Neutrophil (primary cell): ENCODE measurements around the gene P3H4.

Experiments
- H3K27ac ChIP-seq: fragments of 200-600 bp; sonication (generic); 2 replicates; pipeline ENCODE4 v1.5.1; 2016; ENCODE audit warnings: mild to moderate bottlenecking, moderate library complexity
- H3K27me3 ChIP-seq: fragments of 200-600 bp; sonication (generic); 2 replicates; pipeline ENCODE4 v1.6.0; 2016; ENCODE audit warnings: mild to moderate bottlenecking
- H3K36me3 ChIP-seq: fragments of 200-600 bp; sonication (generic); 2 replicates; pipeline ENCODE4 v1.5.1; 2017
- H3K4me1 ChIP-seq, 2 experiments: fragments of 200-600 bp in 1 of 2; sonication (generic) in 1 of 2; 1 replicate in 1 of 2; 2 replicates in 1 of 2; pipeline versions ENCODE4 v1.5.1 to v1.6.1; 2013 to 2016; ENCODE audit warnings: low read depth in 1 of 2, low read length in 1 of 2, mild to moderate bottlenecking in 1 of 2, moderate library complexity in 1 of 2; ENCODE audit not compliant: control insufficient read depth in 1 of 2, insufficient read depth in 1 of 2
- H3K4me3 ChIP-seq, 2 experiments: fragments of 200-600 bp in 1 of 2; sonication (generic) in 1 of 2; 1 replicate in 1 of 2; 2 replicates in 1 of 2; pipeline ENCODE4 v1.5.1; 2013 to 2016; ENCODE audit warnings: low read depth in 1 of 2, low read length in 1 of 2, mild to moderate bottlenecking in 1 of 2, moderate library complexity in 1 of 2
- H3K9me3 ChIP-seq: fragments of 200-600 bp; sonication (generic); 2 replicates; pipeline ENCODE4 v1.5.1; 2016
- CTCF ChIP-seq: fragments of 200-600 bp; sonication (generic); IDR thresholded peaks from 2 replicates; pipeline ENCODE4 v1.5.1; 2016; ENCODE audit warnings: antibody characterized with exemption

Gene P3H4

GRCh38 chr17:41766135-41766534 is 45.6 kb downstream of the P3H4 start:
- Histone ChIP-seq H3K36me3 (no peaks in the 10 kb centered on the region), H3K4me3 (no peak overlapping the region), H3K9me3 (no peaks in the 10 kb centered on the region), H3K27ac (no peak overlapping the region), H3K27me3 (no peaks in the 10 kb centered on the region), H3K4me1 (no peaks in the 10 kb centered on the region)
- no peak for TF ChIP-seq CTCF

DNA sequence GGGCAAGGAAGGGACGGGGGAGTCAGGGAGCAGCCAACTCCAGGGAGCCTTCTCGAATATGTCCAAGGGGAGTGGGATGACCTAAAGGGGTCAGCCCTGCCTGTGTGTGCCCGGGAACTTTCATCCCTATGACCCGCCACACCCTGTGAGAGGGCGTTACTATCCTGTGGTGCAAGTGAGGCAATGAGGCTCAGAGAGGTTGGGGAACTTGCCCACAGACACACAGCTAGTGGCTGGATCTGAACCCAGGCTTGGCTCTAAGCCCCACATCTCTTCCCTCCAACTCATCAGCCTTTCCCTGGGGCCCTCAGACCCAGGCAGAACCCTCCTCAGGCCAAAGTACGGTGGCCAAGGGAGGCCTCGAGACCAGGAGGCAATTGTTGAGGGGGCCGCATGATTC is 48.4 kb downstream of the P3H4 start:
- Histone ChIP-seq H3K4me3 (no peak overlapping the region), H3K4me1 (no peaks in the 10 kb centered on the region), H3K27ac (no peak overlapping the region), H3K9me3 (no peaks in the 10 kb centered on the region), H3K27me3 (no peaks in the 10 kb centered on the region), H3K36me3 (no peaks in the 10 kb centered on the region)
- TF ChIP-seq CTCF, result no peak

DNA sequence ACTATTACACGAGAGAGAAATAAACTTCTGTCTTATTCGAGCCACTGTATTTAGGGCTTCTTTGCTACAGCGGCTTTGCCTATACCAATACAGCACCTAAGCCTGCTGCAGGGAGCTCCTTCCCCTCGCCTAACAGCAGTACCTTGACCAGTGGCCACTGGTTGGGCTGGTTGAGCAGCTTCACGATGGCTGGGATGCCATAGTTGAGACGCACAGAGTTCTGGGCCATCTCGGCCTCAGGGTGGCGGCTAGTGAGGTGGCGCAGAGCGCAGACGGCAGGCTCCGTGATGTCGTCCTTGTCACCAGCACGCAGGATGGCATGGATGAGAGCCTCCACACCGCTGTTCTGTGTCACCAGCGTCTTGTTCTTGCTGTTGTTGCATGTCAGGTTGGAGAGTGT is 48.9 kb downstream of the P3H4 start:
- Histone ChIP-seq H3K27me3 (no peaks in the 10 kb centered on the region), H3K9me3 (no peaks in the 10 kb centered on the region), H3K4me3 (no peak overlapping the region), H3K27ac (no peak overlapping the region), H3K4me1 (no peaks in the 10 kb centered on the region), H3K36me3 (no peaks in the 10 kb centered on the region)
- no peak for TF ChIP-seq CTCF

DNA sequence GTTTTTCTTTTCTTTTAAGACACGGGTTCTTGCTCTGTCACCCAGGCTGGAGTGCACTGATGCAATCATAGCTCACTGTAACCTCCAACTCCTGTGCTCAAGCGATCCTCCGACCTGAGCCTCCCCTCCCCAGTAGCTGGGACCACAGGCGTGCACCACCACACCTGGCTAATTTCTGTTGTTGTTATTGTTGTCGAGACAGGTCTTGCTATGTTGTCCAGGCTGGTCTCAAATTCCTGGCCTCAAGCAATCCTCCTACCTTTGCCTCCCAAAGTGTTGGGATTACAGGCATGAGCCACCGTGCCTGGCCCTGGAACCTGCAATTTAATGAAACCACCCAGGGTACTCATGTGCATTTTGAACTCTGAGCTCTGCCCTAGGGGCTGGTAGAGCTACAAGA is 49.4 kb downstream of the P3H4 start:
- Histone ChIP-seq H3K36me3 (no peaks in the 10 kb centered on the region), H3K9me3 (no peaks in the 10 kb centered on the region), H3K4me3 (no peak overlapping the region), H3K4me1 (no peaks in the 10 kb centered on the region), H3K27ac (no peak overlapping the region), H3K27me3 (no peaks in the 10 kb centered on the region)
- TF ChIP-seq CTCF, result no peak

DNA sequence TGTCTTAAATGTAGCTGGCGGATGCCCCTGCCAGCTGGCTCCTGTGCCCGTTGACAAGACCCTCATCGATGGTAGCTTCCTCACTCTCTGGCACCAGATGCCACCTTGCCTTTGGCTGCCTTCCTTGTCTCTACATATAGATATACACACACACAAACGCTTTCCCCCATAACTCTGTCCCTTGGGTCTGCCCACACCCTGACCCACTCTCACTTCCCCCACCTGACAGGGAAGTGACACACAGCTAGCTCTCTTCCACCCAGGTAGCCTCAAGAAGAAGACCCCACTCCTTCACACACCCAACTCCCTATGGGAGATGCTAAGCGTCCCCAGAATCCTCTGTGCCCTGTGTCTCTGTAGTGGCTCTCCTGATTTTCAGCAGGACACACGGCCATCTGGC is 50.9 kb downstream of the P3H4 start:
- H3K36me3 ChIP-seq, result no peaks in the 10 kb centered on the region

More for the DNA sequence above, 50.9 kb downstream of the P3H4 start:
- Histone ChIP-seq H3K27me3 (no peaks in the 10 kb centered on the region), H3K4me3 (no peak overlapping the region), H3K27ac (no peak overlapping the region), H3K9me3 (no peaks in the 10 kb centered on the region), H3K4me1 (no peaks in the 10 kb centered on the region)
- no peak for TF ChIP-seq CTCF
